ENCODE data around the gene ENDOD1.
"Not testable (repeated sequence)": the region's sequence is repeated elsewhere in the genome, so short reads cannot be mapped to it uniquely, and the experiment has no call there.

Gene ENDOD1

DNA sequence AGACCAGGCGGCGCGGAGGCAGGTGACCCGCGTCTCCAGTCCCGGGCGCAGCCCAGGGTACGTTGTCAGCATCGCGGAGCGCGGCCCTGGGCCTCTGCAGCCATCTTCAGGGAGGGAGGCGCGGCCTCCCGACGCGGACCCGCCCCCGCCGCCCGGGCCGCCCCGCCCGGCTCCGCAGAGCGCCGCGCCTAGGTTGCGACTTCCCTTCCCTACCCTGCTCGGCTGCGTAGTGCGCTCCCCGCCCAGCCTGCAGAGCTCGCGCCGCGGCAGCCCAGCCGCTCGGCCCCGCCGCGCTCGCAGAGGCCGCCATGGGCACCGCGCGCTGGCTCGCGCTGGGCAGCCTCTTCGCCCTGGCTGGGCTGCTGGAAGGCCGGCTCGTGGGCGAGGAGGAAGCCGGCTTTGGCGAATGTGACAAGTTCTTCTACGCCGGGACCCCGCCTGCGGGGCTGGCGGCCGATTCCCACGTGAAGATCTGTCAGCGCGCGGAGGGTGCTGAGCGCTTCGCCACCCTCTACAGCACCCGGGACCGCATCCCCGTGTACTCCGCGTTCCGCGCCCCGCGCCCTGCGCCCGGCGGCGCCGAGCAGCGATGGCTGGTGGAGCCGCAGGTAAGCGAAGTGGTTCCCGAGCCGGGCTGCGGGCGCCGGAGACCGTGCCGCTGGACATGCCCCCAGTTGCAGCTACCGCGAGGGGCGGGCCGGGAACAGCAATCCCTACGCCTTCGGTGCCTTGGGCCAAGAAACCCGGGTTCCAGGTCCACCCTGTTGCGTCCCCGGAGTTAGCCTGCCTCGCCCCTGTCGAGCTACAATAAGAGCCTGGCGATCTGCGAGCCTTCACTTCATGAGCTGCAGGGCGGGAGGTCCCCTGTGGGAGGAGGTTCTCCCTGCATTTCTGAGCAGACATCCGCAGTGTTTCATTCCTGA lies at the start of gene ENDOD1:
ENDOD1 (plus strand) TSS at position 227 of the 923 bp plus-strand sequence; CDS start at position 309, 82 bp downstream.
- no peak for DNase-seq (ENCODE audit: extremely low read depth, low read depth)
- TF ChIP-seq, protein P1, sequence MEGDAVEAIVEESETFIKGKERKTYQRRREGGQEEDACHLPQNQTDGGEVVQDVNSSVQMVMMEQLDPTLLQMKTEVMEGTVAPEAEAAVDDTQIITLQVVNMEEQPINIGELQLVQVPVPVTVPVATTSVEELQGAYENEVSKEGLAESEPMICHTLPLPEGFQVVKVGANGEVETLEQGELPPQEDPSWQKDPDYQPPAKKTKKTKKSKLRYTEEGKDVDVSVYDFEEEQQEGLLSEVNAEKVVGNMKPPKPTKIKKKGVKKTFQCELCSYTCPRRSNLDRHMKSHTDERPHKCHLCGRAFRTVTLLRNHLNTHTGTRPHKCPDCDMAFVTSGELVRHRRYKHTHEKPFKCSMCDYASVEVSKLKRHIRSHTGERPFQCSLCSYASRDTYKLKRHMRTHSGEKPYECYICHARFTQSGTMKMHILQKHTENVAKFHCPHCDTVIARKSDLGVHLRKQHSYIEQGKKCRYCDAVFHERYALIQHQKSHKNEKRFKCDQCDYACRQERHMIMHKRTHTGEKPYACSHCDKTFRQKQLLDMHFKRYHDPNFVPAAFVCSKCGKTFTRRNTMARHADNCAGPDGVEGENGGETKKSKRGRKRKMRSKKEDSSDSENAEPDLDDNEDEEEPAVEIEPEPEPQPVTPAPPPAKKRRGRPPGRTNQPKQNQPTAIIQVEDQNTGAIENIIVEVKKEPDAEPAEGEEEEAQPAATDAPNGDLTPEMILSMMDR (IDR thresholded peaks at IDR 0.05; ENCODE audit: low read depth, low read length, missing control alignments): no peak
- peak within 1 kb of the TSS; percentile 71 for H3K4me3 ChIP-seq (replicated peaks; ENCODE audit: low read depth, low read length)

DNA sequence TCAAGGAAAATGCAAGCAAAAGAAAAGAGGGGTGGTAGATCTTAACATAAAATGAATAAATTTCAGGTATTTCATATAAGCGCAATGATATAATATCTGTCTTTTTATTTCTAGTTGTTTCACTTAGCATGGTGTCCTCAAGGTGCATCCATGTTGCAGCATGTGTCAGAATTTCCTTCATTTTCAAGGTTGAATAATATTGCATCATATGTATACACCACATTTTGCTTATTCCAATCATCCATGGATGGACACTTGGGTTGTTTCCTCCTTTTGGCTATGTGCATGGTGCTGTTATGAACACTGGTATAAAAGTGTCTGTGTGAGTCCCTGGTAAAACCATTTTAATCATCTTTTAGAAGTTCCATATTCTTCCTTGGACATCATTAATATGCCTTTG lies 47.4 kb upstream of the ENDOD1 start:
- no peak overlapping the region for H3K4me3 ChIP-seq (replicated peaks; ENCODE audit: low read depth, low read length)
- TF ChIP-seq, protein P1 (IDR thresholded peaks at IDR 0.05; ENCODE audit: low read depth, low read length, missing control alignments): no peak
- DNase-seq (ENCODE audit: extremely low read depth, low read depth): no peak

- TF ChIP-seq, protein P1 (IDR thresholded peaks at IDR 0.05; ENCODE audit: low read depth, low read length, missing control alignments): no peak
- no peak overlapping the region for H3K4me3 ChIP-seq (replicated peaks; ENCODE audit: low read depth, low read length)
- no peak for DNase-seq (ENCODE audit: extremely low read depth, low read depth)
These were observed 46.7 kb upstream of the ENDOD1 start for GRCh38 chr11:95042906-95043305.

DNA sequence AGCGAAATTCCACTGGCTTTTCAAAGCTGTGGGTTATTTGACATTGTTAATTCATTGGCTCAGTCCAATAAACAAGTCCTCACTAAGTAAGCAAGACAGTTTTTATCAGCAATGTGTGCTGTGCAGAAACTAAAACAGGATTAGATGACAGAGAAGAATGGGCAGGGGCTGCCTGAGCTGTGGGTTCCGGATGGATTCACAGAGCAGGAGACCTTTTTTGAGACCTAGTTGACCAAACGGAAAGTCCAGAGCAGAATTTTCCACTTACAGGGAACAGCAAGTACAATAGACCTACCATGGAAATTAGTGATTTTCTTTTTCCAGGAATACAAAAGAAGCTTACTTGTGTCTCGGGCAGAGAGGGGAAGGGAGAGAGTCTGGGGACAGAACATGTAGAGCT lies 45.6 kb upstream of the ENDOD1 start:
- TF ChIP-seq, protein P1 (IDR thresholded peaks at IDR 0.05; ENCODE audit: low read depth, low read length, missing control alignments): no peak
- DNase-seq (ENCODE audit: extremely low read depth, low read depth): no peak
- no peak overlapping the region for H3K4me3 ChIP-seq (replicated peaks; ENCODE audit: low read depth, low read length)

DNA sequence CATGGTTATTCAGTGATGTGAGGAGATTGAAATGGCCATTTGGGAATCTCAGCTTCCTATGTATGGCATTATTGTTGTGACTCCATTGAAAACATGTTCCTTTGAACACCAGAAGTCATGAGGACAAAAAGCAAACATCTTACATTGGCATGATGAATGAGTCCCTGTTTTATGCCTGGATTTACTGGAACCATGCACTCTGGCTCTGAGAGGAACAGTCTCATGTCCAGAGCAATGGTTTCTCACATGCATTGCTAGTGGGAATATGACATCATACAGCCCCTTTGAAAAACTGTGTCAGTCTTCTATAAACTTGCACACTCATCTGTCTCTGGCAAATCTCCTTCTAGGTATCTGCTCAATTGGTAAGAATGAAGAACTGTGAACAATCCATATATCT lies 43.8 kb upstream of the ENDOD1 start:
- DNase-seq (ENCODE audit: extremely low read depth, low read depth): no peak
- H3K4me3 ChIP-seq (replicated peaks; ENCODE audit: low read depth, low read length): no peak overlapping the region
- TF ChIP-seq, protein P1 (IDR thresholded peaks at IDR 0.05; ENCODE audit: low read depth, low read length, missing control alignments): no peak

DNA sequence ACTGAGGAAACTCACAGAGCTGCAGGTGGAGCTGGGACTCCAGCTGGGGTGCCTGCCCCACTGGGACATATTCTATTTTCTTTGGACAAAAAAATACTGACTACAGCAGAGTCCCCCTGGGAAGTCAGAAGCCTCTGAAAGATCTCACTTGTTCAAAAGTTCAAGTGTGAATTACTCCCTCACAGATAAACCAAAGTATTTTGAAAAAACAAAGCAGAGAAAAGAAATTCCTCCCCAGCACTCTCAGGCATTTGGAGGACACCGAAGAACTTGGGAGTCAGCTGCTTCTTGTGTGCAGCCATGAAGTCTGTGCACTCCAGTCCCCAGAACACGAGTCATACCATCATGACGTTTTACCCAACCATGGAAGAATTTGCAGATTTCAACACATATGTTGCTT lies 40.5 kb upstream of the ENDOD1 start, which contains the start of gene KDM4F:
KDM4F (plus strand) TSS at position 301 of the 400 bp plus-strand sequence.
- DNase-seq (ENCODE audit: extremely low read depth, low read depth): not testable (repeated sequence)

GRCh38 chr11:95050595-95051202 lies 38.9 kb upstream of the ENDOD1 start:
- DNase-seq (ENCODE audit: extremely low read depth, low read depth): no peak
- no peak overlapping the region for H3K4me3 ChIP-seq (replicated peaks; ENCODE audit: low read depth, low read length)
- TF ChIP-seq, protein P1 (IDR thresholded peaks at IDR 0.05; ENCODE audit: low read depth, low read length, missing control alignments): no peak

More for the DNA sequence above, 40.5 kb upstream of the ENDOD1 start, which contains the start of gene KDM4F:
- not testable (repeated sequence) for H3K4me3 ChIP-seq (replicated peaks; ENCODE audit: low read depth, low read length)
